Measurements from ENCODE around the gene ARMCX1. TPM values are rescaled to one million over a fixed set of nuclear protein-coding genes. Genes with fewer than 3 reads are reported as not detected.

ARMCX1 gene
- total RNA-seq, 1 experiment from 2014 or later, result not detected

GRCh38 chrX:101602077-101602476 is 51.7 kb downstream of the ARMCX1 start:
- no peak overlapping the region for H3K27ac ChIP-seq (ENCODE audit: low read length)
- POLR2A ChIA-PET (ENCODE audit: unreplicated experiment), result no interaction called here
- no peaks in the 10 kb centered on the region for H3K79me2 ChIP-seq (ENCODE audit: low read length)
- H3K9ac ChIP-seq (ENCODE audit: low read length), result no peak overlapping the region
- H3K27me3 ChIP-seq (ENCODE audit: low read length), result 0 out of 2 replicates have a peak, but pooled peaks cover 6% of the 10 kb centered on the region
- H3K4me2 ChIP-seq (ENCODE audit: low read length), result no peak overlapping the region
- H3F3A ChIP-seq (ENCODE audit: low read length, unreplicated experiment), result no peaks in the 10 kb centered on the region
- ATAC-seq, result no peak
- H3K4me3 ChIP-seq (ENCODE audit: low read length), result no peak overlapping the region
- no peaks in the 10 kb centered on the region for H3K9me2 ChIP-seq (replicated peaks; ENCODE audit: low read length)
- H2AFZ ChIP-seq (ENCODE audit: low read length), result no peak overlapping the region
- no peak for DNase-seq
- H3K36me3 ChIP-seq (ENCODE audit: low read depth, low read length), result no peaks in the 10 kb centered on the region
- CTCF ChIA-PET, result no interaction called here
- no peak for TF ChIP-seq EZH2 (IDR thresholded peaks at IDR 0.05; ENCODE audit: low read length, unreplicated experiment)
- intact Hi-C loops (cut with micrococcal nuclease), result no loop called here
- no peaks in the 10 kb centered on the region for H3K4me1 ChIP-seq (ENCODE audit: insufficient read depth, low read length)
- H4K20me1 ChIP-seq (ENCODE audit: low read length), result no peaks in the 10 kb centered on the region
- BruUV-seq (replicated peaks), result no TSS peak
- no peaks in the 10 kb centered on the region for H3K9me3 ChIP-seq (ENCODE audit: low read length)

Other genes with a start within 250 kb of the ARMCX1 start
- gene TIMM8A, start 201.8 kb upstream of the ARMCX1 start, total RNA-seq (2014; rRNA removed), result 5.0 and 7.8 TPM in 2 replicates
- gene BTK, start 164.4 kb upstream of the ARMCX1 start, total RNA-seq (2014; rRNA removed), result not detected in 2 replicates
- gene RPL36A, start 159.5 kb upstream of the ARMCX1 start, total RNA-seq (2014; rRNA removed), result 914 and 1,023 TPM in 2 replicates
- 41.9 and 54.8 TPM in 2 replicates for gene GLA, start 142.6 kb upstream of the ARMCX1 start, total RNA-seq (2014; rRNA removed)
- gene HNRNPH2, start 142.3 kb upstream of the ARMCX1 start, total RNA-seq (2014; rRNA removed), result 54.8 TPM in 2 replicates
- gene ARMCX4, start 65.1 kb upstream of the ARMCX1 start, total RNA-seq (2014; rRNA removed), result not detected in 2 replicates
- 33.7 and 52.8 TPM in 2 replicates for gene ARMCX6, start 67.5 kb downstream of the ARMCX1 start, total RNA-seq (2014; rRNA removed)
- gene ARMCX3, start 72.6 kb downstream of the ARMCX1 start, total RNA-seq (2014; rRNA removed), result 13.6 and 16.0 TPM in 2 replicates
- gene ARMCX2, start 109.3 kb downstream of the ARMCX1 start, total RNA-seq (2014; rRNA removed), result 0.58 and 0.98 TPM in 2 replicates